ENCODE measurements around the gene PPP1R9A. TPM values are rescaled to one million over a fixed set of nuclear protein-coding genes. Genes with fewer than 3 reads are reported as not detected.

PPP1R9A gene
- total RNA-seq, 1 donor from 2014 or later: 0.85 TPM

- Histone ChIP-seq H3K27ac (no peak overlapping the region), H3K36me3 (no peaks in the 10 kb centered on the region), H3K4me3 (no peak overlapping the region), H3K9me3 (no peaks in the 10 kb centered on the region), H3K4me1 (no peaks in the 10 kb centered on the region), H3K27me3 (no peaks in the 10 kb centered on the region)
- intact Hi-C loops (cut with DNase I): no loop called here
- no peak for DNase-seq (ENCODE audit: low spot score in 2 of 2)
- TF ChIP-seq CTCF (IDR thresholded peaks at IDR 0.05): no peak
These were observed 197.3 kb downstream of the PPP1R9A start for GRCh38 chr7:95104739-95105138.

DNA sequence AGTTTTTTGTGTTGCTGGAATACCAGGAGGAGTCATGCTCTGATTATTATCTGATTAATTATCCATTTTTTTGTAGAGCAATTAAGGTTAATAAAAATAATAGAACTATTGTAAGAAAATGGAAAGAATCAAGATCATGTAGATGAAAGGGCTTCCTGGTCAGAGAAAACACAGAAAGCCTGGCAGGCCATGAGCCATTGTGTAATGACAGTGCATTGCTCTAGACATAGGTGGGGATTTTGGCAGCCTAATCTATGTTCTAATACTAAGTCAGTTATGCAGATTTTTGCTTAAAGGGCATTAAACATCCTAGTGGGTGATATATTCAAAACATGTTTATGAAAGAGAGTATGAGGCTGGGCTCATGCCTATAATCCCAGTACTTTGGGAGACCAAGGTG lies 198.2 kb downstream of the PPP1R9A start:
- Histone ChIP-seq H3K36me3 (no peaks in the 10 kb centered on the region), H3K27me3 (no peaks in the 10 kb centered on the region), H3K27ac (no peak overlapping the region), H3K9me3 (no peaks in the 10 kb centered on the region), H3K4me1 (no peaks in the 10 kb centered on the region), H3K4me3 (no peak overlapping the region)
- intact Hi-C loops (cut with DNase I): no loop called here
- no peak for DNase-seq (ENCODE audit: low spot score in 2 of 2)
- no peak for TF ChIP-seq CTCF (IDR thresholded peaks at IDR 0.05)

- no peak for TF ChIP-seq CTCF (IDR thresholded peaks at IDR 0.05)
- no peak overlapping the region for H3K4me3 ChIP-seq
- H3K9me3 ChIP-seq: no peaks in the 10 kb centered on the region
- H3K4me1 ChIP-seq: no peaks in the 10 kb centered on the region
- no peaks in the 10 kb centered on the region for H3K27me3 ChIP-seq
- no peak overlapping the region for H3K27ac ChIP-seq
- no peaks in the 10 kb centered on the region for H3K36me3 ChIP-seq
- no peak for DNase-seq (ENCODE audit: low spot score in 2 of 2)
- intact Hi-C loops (cut with DNase I): no loop called here
These were observed 199.0 kb downstream of the PPP1R9A start for GRCh38 chr7:95106401-95106800.

DNA sequence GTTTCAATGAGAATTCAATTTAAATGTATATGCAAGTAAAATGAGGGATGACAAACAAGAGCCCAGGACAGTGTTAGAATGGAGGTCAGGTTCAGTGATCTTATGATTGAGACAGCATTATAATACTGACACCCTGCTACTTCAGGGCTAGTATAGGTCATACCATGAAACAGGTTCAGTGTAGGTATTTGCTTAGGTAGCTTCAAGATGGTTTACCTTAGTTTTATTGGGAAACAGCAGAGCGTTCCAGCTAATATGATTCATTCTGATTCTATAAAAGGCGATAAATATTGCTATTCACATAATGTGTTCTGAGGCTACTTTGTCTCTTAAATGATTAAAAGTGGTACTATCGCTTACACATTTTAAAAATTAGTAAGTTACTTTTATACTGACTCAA lies 203.3 kb downstream of the PPP1R9A start:
- H3K27ac ChIP-seq: no peak overlapping the region
- no peaks in the 10 kb centered on the region for H3K36me3 ChIP-seq
- no peak overlapping the region for H3K4me3 ChIP-seq
- DNase-seq (ENCODE audit: low spot score in 2 of 2): no peak
- intact Hi-C loops (cut with DNase I): no loop called here
- H3K4me1 ChIP-seq: no peaks in the 10 kb centered on the region
- H3K9me3 ChIP-seq: no peaks in the 10 kb centered on the region
- no peaks in the 10 kb centered on the region for H3K27me3 ChIP-seq
- no peak for TF ChIP-seq CTCF (IDR thresholded peaks at IDR 0.05)

DNA sequence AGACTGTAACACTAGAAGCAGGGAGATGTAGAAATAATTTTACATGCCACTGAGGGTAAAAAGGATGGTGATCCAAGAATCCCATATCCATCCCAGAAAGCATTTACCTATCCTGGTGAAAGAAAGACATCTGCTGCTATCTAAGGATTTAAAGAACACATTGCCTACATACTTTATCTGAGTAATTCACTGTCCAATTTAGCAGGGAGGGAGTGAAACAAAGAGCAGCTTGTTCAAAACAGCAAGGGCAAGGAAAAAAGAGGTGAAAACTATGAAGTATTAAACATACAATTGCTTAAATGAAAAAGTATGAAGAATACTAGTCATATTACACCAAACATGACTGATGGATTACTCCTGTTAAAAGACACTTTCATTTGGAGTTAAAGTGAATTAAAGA lies 206.2 kb downstream of the PPP1R9A start:
- no peak for TF ChIP-seq CTCF (IDR thresholded peaks at IDR 0.05)
- Histone ChIP-seq H3K4me3 (no peak overlapping the region), H3K36me3 (no peaks in the 10 kb centered on the region), H3K9me3 (no peaks in the 10 kb centered on the region), H3K4me1 (no peaks in the 10 kb centered on the region), H3K27me3 (no peaks in the 10 kb centered on the region), H3K27ac (no peak overlapping the region)
- no peak for DNase-seq (ENCODE audit: low spot score in 2 of 2)
- intact Hi-C loops (cut with DNase I): no loop called here

GRCh38 chr7:95126053-95126709 lies 218.8 kb downstream of the PPP1R9A start:
- DNase-seq (ENCODE audit: low spot score in 2 of 2): no peak
- intact Hi-C loops (cut with DNase I): no loop called here
- Histone ChIP-seq H3K4me1 (no peaks in the 10 kb centered on the region), H3K27me3 (no peaks in the 10 kb centered on the region), H3K9me3 (no peaks in the 10 kb centered on the region), H3K4me3 (no peak overlapping the region), H3K27ac (no peak overlapping the region), H3K36me3 (no peaks in the 10 kb centered on the region)
- no peak for TF ChIP-seq CTCF (IDR thresholded peaks at IDR 0.05)

Measured in ascending aorta (tissue), 2 donors.